CD4-positive, alpha-beta T cell treated with Interleukin-15 for 1 hour (primary cell): ENCODE measurements around the gene ADAM19.

Experiments
- DNase-seq: peaks from one replicate; pipeline ENCODE4 v3.0.0-alpha.2; 2020

The ADAM19 gene

DNA sequence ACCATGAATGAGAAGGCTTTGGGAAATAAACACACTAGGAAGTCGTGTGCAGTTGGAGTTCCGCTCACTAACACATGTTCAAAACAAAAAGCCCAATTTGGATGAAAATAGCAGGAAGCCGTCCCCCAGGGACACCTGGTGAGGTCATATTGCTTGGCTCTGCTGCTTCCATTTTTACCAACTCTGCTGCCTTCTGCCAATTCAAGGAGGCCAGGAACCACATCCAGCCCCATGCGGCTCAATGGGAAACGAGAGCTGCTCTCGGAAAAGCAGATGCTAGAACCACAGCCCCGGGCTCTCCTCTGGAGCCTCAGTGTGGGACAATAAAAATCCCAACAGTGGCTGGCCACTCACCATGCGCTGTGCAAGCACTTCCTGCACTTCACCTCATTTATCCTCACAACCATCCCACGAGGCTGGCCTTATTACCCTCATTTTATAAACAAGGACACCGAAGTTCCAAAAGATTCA, 13.4 kb downstream of the ADAM19 start:
- no peak for DNase-seq

DNA sequence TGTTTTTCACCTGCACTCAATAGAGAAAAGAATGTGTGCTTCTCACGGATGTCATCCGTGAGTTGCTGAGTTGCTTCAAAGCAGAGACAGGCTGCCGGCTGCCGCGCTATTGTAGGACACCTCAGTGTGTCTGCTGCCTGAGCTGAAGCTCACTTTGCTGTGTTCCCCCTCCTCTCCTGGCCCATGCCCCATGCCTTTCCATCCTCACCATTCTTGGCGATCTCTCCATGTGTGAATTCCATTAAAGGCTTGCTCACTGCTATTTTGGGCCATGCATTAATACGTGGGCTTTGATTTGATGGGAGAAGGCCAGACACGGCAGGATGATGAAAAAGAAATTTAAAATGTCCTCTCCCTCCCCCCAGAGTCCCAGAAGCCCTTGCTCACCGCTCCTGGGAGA, 14.5 kb downstream of the ADAM19 start:
- no peak for DNase-seq

DNA sequence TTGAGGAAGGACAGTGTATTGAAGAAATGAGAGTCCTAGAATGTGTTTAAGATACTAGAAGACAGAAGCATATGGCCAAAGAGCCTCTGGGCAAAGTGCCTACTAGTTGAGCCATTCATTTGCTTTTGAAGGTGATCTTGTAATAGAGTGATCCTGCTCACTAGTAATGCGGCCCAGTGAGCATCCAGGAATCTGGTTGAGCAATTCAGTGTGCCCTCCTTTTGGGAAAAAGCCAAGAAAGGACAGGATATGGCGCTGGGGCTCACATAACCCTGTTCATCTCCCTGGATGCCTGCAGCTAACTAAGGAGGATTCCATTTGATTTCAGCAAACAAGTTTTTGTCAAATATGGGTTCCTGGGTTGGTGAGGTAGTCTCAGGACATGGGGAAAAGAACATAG, 16.3 kb downstream of the ADAM19 start:
- DNase-seq: no peak

DNA sequence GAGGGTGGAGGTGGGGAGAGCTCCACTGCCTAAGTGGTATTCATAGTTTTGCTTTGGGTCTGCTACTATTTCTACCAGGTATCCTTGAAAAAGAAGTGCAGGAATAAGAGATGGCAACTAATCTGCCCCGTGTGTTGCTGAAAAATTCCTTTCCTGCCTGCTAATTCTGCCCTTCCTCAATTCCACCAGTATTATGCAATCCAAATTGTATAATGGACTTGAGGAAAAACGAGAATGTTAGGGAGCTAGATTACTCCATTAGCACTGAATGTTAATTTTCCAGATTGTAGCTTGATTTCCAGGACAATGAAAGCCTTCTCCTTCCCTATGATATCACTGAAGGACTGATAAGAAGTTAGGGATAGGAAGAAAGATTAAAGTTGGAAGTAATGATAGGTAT, 16.9 kb downstream of the ADAM19 start:
- no peak for DNase-seq

DNA sequence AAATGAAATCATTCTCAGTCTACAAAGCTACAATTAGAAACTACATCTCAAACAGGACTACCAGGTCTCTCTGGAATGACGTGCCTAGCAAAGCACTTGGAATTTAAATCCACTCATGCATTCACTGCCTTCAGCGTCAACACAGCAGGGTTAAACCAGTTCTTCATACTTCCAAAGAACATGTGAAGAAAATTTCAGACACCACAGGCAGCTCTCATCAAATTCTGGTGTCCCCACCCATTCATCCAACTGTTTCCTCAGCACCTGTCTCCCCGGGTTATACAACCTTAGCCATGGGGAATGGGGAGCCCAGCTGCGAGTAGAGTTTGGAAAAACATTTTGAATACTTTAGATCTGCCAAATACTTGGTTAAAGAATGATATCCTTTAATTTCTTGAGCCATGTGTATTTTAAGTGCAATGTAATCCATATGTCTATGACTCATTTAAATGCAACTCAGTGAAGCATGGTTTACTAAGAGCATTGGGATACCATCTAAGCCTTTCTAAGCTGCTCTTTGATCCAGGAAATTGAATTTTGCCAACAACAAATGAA, 17.5 kb downstream of the ADAM19 start:
- no peak for DNase-seq

DNA sequence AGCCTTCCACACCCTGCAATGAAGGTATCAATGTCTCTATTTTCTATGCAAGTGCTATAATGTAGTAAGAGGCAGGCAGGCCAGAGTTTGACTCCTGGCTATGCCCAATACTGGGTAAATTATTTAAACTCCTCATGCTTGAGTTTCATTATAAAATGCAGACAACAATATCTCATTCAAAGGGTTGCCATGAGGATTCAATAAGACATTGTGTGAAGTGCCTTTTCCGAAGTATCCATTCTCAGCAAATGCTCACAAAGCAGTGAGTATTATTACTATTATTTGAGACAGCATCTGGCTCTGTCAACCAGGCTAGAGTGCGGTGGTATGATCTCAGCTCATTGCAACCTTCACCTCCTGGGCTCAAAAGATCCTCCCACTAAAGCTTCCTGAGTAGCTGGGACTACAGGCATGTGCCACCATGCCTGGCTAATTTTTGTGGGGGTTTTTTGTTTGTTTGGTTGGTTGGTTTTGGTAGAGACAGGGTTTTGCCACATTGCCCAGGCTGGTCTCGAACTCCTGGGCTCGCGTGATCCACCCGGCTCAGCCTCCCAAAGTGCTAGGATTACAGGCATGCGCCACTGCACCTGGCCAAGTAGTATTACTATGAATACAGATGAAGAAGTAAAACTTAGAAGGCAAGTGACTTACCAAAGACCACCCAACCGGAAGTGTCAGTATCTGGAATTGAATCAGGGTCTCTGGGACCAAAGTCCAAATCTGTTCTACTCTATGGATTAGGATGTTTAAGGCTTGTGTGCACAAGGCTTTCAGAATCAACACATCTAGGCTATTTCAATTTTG, 18.8 kb downstream of the ADAM19 start:
- DNase-seq: no peak

DNA sequence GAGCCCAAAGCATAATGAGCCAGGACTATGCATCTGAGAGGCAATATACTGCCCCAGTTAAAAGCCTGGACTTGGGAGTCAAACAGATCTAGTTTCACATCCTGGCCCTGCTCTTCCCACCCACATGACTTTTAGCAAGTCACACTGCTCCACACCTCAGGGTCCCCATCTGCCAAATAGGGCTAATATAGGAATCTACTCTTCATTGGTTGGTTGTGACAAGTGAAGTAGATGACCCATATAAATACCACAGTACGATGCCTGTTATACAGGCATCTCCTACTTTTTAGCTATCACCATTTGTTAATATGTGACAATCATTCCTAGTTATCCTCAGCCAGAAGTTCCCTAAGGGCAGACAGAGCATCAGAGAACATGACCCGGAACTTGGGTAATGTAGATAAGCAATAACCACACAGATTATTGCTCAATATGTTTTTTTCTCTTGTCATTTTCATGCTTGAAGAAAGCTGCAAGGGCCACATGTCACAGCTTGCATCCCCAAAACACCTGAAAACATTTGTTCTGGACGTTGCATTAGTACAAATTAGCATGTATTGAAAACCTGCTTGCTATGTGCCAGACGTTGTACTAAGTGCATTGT, 20.4 kb downstream of the ADAM19 start:
- DNase-seq: no peak

DNA sequence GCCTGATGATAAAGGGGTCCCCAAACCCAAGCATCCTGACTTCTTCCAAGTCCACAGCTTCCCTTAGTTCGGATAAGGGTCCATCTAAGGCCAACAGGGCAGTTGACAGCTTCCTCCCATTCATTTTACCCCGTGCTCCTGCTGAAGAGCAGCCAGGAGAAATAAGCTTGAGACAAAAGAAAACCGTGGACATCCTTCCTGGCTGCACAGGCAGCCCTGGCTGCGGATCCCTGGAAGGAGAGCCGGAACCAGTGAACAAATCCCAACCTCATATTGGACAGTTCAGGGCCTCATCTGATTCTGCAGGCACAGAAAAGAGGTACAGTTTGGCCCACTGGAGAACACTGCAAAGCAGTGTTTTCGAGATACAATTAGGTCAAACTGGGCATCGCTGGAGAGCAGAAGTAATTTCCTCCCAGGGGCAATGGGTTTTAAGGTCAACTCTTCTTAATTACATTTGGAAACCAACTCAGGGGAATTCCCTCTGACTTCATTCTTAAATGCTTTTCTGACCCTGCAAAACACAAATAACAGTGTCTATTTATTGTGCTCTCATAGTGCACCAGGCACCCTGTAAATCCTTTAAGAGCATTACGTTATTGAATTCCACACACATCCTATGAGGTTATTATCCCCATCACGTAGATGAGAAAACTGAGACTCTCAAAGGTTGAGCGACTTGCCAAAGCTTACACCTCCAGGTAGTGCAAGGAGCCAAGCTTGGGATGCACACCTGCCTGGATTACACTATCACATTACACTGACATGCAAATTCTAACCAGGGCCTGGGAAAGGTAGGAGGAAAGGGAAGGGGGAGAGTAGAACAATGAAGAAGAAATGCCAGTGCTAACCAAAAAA, 21.2 kb downstream of the ADAM19 start:
- no peak for DNase-seq

DNA sequence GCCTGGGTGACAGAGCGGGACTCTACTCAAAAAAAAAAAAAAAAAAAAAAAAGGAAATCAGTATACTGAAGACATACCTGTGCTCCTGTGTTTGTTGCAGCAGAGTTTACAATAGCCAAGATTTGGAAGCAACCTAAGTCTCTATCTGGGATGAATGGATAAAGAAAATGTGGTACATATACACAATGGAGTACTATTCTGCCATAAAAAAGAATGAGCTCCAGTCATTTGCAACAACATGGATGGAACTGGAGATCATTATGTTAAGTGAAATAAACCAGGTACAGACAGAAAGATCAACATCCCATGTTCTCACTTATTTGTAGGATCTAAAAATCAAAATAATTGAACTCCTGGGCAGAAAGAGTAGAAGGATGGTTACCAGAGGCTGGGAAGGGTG, 22.9 kb downstream of the ADAM19 start:
- no peak for DNase-seq

DNA sequence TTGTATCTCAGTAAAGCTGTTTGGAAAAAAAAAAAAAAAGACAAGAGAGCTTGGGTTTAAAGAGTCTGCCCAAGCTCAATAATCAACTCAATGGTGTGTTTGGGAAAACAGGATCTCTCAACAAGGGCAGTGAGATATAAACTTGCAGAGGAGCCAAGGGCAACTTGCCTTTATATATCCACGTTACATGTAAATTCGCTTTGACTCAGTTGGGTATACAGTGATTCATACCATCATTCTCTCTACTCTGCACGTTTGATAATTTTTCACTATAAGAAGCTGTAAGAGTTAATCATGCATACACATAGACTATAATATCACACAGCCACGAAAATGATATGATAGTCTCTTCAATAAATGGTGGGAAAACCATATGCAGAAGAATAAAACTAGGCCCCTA, 24.9 kb downstream of the ADAM19 start:
- no peak for DNase-seq

DNA sequence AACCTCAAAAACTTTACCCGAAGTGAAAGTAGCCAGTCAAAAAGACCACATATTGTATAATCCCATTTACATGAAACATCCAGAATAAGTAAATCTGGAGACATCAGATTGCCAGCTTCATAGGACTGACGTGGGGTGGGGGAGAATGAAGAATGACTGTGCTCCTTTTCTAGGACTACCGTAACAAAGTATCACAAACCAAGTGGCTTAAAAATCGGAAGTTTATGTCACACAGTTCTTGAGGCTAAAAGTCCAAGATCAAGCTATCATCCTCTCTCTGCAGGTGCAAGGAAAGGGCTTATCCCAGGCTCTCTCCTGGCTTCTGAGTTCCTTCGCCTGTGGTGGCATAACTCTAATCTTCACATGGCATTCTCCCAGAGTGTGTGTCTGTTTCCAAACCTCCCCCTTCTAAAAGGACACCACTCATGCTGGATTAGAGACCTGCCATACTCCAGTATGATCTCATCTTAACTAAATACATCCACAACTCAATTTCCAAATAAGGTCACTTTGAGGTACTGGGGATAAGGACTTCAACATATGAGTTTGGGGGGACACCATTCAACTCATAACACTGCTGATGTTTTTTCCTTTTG, 25.5 kb downstream of the ADAM19 start:
- DNase-seq: no peak

DNA sequence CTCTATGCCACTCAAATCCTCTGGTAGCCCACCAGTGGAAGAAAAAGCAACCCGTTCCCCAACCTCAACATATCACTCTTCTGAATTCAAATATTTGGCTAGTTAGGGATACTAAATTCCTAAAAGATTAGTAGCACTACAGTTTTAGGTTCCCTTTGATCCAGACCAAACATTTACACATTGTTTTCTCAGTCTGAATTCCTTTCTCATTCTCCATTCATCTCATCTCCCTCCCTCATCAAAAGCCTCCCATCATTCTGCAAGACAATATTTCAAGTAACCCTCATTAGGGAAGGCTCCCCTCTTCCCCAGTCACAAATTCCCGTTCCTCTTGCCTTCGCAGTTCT, 26.3 kb downstream of the ADAM19 start:
- DNase-seq: no peak

DNA sequence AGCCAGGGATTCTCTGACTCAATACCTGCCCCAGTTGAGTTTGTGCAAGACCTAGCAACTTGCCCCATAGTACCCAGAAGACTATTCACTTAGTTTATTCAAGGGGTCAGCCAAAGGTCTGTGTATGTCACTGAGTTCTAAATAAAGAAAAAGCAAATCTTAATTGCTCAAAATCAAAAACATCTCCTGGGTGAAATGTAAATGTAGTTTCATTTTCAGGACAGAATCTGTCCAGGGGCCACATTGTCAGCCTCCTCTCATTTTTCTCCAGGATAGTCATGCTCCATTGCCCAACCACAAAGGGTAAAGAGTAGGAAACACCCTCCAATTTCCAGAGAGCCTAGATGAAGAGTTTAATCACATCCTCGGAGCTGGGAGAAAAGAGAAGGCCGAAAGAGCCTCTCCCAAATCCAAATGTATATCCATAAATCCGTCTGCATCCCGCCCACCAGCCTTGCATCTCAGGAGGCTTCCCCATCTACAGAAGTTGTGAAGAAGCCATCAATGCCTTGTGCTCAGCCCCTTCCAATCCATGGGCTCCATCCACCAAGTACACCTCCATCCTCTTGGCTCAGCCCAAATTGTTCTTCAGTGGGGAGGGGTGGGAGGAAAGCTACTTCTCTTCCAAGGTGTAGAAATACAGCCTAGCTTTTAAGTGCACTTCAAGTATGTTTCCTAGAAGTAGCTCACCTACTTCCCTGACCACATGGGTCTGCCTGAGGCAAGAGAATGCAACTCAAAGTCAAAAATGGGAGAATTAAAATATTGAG, 26.9 kb downstream of the ADAM19 start:
- DNase-seq: no peak

DNA sequence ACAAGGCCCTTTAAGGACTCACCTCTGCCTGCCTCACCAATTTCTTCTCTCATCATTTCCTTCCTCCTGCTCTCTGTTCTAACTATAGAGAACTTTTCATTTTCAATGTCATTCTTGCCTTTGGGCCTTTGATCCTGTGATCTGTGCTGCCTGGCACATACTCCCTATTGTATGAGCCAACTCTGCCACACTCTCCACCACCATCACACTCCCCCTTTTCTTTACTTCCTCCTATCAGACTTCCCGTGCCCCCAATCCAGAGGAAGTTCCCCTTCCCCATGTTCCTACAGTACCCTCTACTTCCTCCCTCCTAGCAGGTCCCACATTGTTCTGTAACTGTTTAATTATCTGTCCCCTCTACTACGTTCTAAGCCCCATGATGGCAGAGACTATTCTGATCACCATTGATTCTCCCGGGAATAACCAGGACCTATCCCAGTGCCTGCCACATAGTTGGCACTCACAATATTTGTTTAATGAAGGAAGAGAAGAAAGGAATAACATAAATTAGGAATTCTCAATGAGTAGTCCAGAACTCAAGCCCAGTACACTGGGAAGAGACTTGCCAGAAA, 27.5 kb downstream of the ADAM19 start:
- no peak for DNase-seq

DNA sequence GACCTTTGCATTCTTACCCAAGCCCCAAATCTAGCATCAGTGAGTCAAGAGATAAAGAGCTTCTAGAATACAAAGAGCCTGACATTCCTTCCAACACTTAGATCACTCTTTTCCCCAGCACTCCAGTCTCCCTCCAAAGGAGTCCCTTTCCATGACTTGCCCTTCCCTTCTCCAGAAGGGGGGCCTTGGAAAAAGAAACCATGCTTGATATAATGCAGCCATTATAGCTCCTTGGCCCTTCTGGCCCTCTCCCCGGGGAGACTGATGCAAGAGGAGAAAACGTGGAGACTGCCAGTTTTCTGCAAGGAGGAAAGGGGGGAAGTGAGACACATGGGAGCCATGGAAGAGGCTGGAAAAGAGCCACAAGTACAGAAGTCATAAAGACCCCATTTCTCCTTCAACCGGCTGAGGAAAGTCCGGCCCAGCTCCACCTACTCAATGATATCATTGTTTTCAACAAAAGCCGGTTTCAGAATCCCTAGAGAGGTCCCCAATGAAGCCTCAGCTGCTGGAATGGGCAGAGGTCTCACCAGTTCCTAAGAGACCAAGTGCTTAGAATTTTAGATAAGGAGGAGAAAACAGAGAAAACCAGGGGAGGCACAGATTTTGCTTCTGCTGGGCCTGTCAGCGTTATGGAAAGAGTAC, 29.0 kb downstream of the ADAM19 start:
- no peak for DNase-seq

DNA sequence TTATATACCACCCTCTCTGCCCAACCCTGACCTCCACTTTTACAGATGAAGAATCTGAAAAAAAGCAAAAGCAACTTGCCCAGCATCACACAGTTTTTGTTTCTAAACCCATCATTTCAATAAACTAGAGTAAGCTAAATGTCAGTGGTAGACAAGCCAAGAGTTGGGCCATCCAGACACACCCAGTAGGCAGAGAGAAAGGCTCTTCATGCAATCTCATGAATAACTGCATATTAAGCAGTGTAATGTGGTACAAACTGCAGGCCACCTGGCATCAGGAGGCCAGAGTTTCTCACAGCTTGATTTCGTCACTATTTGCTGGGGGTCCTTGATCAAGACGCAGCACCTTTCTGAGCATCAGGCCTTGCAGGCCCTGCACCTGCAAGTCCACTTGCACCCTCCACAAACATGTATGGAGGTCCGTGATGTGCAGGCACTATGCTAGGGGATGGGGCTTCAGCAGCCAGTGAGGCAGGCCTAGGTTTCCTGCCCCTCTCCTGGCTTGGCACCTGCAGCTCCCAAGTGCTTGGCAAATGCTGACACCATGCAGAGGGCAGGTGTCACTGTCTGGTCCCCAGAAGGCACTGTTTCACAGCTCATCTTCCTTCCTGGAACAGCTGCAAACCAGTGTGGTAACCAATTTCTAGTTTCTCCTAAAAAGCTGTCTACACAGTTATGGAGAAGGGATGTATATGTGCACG, 29.8 kb downstream of the ADAM19 start:
- no peak for DNase-seq

DNA sequence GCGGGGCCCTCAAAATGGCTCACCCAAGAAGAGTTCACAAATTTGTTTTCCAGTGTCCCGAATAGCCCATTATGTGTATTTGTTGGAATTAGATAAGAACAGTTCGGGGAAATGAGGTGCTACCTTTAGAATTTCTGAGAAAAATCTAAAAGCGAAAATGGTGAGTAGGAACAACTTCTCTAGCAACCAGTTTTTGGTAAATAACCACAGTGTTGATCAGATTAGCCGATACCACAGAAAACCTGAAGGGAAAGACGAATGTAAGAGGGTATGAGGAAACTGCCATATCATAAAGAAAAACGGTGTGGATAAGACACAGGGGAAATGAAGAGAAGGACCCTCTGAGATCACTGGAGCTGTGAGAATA, 31.0 kb downstream of the ADAM19 start:
- DNase-seq: no peak

DNA sequence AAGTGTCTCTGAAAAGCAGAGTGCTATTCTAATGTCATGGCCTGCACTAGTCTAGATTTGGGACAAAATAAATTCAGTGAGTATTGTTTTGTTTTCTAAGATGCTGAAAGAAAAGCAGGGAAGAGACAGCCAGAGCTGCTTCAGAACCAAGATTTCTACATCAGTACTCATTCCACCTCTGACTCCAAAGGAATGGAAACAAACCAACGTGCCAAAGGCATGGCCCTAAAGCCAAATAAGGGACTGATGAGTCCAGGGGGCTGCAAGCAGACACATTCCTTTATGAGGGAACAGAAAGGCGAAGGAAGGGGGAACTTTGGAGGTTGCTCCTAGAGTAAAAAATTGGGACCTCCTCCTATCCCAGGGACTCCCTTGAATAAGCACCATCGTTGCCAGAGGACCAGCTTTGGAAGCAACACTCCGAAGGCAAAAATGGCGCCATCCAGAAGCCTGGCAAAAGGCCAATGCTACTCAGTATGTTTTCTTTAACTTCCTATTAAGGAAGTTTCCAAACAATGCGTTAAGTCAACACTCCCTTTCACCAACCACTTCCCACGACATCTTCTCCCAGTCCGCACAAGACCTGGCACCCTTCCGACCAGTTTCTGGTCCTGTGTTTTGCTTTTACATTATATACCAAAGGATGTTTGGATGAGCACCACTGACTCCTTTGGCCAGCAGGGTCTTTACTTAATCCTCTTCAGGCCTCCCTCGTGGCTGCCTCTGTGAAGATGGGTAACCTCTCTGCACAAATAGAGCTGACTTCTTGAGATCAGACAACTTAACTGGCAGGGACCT, 31.6 kb downstream of the ADAM19 start:
- DNase-seq: no peak

DNA sequence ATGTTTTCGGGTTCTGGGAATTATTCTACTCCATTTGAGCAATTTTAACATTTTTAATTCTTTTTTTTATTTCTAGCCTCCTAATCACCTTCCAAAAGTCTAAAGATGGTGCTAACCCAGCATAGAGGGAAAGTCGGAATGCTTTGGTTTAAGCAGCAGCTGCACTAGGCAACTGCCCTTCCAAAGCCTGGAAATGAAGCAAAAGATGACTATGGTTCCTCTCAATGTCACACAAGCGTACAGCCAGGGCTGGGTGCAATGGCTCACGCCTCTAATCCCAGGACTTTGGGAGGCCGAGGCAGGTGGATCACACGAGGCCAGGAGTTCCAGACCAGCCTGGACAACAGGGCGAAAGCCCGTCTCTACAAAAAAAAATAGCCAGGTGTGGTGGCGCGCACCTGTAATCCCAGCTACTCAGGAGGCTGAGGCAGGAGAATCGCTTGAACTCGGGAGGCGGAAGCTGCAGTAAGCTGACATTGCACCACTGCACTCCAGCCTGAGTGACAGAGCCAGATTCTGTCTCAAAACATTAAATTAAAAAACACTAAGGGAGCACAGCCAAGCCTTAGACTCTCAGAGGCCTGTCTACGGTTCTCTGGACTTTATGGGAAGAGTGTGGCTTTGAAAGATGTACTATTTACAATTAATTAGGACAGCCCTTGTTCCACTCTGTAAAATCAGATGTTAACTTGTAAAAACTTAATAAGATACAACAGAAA, 33.1 kb downstream of the ADAM19 start:
- DNase-seq: no peak
